Progenitor cell of endocrine pancreas (in vitro differentiated cells): ENCODE results near the gene GOLPH3L. TPM values are rescaled to one million over a fixed set of nuclear protein-coding genes. Genes with fewer than 3 reads are reported as not detected.

Source experiments
- DNase-seq: peaks from one replicate; pipeline ENCODE4 v3.0.0; 2021; ENCODE audit warnings: low spot score; ENCODE audit not compliant: unreplicated experiment
- H3K27ac Mint-ChIP-seq: 2 replicates; pipeline ENCODE4 v1.8.0; 2021; ENCODE audit warnings: mild to moderate bottlenecking, moderate library complexity, mixed read lengths
- H3K27me3 Mint-ChIP-seq: 2 replicates; pipeline ENCODE4 v1.8.0; 2021; ENCODE audit warnings: mixed read lengths
- H3K36me3 Mint-ChIP-seq: 2 replicates; pipeline ENCODE4 v1.8.0; 2022; ENCODE audit warnings: mixed read lengths; ENCODE audit not compliant: insufficient read depth
- H3K4me1 Mint-ChIP-seq: 2 replicates; pipeline ENCODE4 v1.8.0; 2021; ENCODE audit warnings: low read depth, mixed read lengths
- H3K4me3 Mint-ChIP-seq: 2 replicates; pipeline ENCODE4 v1.8.0; 2021; ENCODE audit warnings: low read depth, mild to moderate bottlenecking, moderate library complexity, mixed read lengths
- H3K9me3 Mint-ChIP-seq: 2 replicates; pipeline ENCODE4 v1.8.0; 2021; ENCODE audit warnings: low read depth, mixed read lengths
- total RNA-seq: library from RNA; stranded (reverse); gene quantifications from 2 replicates; pipeline ENCODE4 v1.2.1, GENCODE V29; 2021
- TF ChIP-seq, protein P1 (sequence below): fragments of 200-600 bp; sonication (generic); IDR thresholded peaks from one replicate; pipeline ENCODE4 v1.5.0; 2021; ENCODE audit warnings: antibody characterized with exemption, mild to moderate bottlenecking; ENCODE audit not compliant: unreplicated experiment

Gene GOLPH3L
- total RNA-seq, 1 donor from 2014 or later: 31.9 TPM

DNA sequence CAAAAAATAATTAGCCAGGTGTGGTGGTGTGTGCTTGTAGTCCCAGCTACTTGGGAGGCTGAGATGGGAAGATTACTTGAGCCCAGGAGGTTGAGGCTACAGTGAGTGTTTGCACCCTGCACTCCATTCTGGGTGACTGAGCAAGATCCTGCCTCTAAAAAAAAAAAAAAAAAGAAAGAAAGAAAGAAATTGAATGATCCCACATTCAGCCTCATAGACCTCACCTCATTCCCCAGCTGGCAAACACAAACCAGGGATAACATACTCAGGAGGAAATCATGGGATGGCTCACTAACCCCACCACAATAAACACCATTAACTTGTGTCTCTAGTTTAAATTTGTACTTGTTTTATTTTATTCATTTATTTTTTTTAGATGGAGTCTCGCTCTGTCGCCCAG lies 76.0 kb downstream of the GOLPH3L start:
- no peaks in the 10 kb centered on the region for H3K9me3 Mint-ChIP-seq
- H3K27ac Mint-ChIP-seq: no peak overlapping the region

DNA sequence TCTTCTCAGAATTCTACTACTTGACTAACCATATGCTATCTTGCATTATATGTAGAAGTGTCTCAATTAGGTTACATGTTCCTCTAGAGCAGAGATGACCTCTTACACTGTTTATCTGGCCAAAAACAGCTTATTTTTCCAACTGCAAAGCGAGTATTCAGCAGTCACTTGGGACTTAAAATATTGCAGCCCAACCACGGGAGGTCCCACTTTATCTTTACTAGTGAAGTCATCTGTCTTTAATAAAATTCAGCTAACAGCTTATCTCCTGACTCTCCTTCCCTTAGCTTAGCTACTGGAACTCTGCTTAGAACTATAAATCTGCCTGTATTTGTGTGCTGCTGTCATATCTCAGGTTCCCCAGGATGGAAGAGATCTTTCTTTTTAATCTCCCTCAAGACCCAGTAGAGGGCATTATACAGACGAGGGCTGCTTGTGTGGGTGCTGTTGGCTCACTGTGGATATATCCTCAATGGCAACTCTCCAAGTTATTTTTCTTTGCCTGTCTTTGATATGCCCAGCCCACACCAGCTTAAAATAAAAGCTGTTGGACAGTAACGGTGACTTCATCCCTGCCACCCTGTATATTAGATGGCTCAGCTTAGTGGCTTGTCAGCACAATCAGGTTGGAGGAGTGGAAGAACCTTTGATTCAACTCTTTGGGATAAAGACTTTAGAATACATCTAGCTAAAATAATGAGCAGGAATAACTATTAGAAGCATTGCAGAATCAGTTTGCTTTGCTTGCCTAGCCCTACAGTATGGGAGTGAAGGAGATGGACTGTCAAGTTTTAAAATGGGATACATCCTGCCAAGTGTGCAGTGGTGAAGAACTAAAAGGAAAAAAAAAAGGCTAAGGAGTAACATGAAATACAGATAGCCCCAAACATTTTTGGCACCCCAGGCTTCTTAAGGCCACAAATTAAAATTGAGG lies 77.1 kb downstream of the GOLPH3L start:
- TF ChIP-seq, protein P1, sequence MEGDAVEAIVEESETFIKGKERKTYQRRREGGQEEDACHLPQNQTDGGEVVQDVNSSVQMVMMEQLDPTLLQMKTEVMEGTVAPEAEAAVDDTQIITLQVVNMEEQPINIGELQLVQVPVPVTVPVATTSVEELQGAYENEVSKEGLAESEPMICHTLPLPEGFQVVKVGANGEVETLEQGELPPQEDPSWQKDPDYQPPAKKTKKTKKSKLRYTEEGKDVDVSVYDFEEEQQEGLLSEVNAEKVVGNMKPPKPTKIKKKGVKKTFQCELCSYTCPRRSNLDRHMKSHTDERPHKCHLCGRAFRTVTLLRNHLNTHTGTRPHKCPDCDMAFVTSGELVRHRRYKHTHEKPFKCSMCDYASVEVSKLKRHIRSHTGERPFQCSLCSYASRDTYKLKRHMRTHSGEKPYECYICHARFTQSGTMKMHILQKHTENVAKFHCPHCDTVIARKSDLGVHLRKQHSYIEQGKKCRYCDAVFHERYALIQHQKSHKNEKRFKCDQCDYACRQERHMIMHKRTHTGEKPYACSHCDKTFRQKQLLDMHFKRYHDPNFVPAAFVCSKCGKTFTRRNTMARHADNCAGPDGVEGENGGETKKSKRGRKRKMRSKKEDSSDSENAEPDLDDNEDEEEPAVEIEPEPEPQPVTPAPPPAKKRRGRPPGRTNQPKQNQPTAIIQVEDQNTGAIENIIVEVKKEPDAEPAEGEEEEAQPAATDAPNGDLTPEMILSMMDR: no peak
- no peaks in the 10 kb centered on the region for H3K9me3 Mint-ChIP-seq
- H3K27me3 Mint-ChIP-seq: no peaks in the 10 kb centered on the region
- no peak overlapping the region for H3K4me3 Mint-ChIP-seq
- peaks cover 37% of the 10 kb centered on the region for H3K36me3 Mint-ChIP-seq
- H3K27ac Mint-ChIP-seq: no peak overlapping the region
- no peak for DNase-seq
- H3K4me1 Mint-ChIP-seq: no peaks in the 10 kb centered on the region

More for the DNA sequence above, 76.0 kb downstream of the GOLPH3L start:
- Mint-ChIP-seq H3K4me1 (no peaks in the 10 kb centered on the region), H3K27me3 (no peaks in the 10 kb centered on the region), H3K36me3 (peaks cover 39% of the 10 kb centered on the region), H3K4me3 (no peak overlapping the region)
- DNase-seq: no peak
- TF ChIP-seq, protein P1: no peak

DNA sequence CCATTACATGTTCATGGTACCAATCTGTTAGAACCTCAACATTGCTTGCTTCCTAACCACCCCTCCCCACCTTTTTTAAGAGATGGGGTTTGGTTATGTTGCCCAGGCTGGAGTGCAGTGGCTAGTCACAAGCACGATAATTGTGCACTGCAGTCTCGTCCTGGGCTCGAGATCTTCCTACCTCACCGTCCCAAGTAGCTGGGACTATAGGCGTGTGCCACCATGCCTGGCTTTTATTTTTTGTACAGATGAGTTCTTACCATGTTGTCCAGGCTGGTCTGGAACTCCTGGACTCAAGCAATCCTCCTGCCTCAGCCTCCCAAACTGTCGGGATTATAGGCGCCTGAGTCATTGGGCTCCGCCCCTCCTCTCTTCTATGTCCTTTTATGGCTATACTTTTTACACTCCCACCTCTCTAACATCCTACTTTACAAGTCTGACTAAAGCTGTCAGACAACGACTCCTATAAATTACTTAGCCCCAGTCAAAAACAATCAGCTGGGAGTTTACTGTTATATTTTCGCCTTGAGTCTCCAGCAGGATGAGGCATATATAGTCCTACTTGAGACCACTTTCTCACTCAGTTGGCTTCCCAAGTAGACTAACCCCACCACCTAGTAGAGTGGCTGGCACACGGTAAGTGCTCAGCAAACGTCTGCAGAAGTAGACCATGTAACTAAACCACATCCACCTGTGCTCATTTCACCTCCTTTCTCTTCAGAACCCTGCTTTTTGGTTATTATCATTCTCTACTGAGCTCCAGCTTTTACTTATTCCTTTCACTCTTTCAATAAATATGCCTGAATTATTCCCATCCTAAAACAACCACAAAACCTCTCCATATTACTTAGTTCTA lies 81.4 kb downstream of the GOLPH3L start:
- no peak overlapping the region for H3K4me3 Mint-ChIP-seq
- DNase-seq: no peak
- H3K9me3 Mint-ChIP-seq: no peaks in the 10 kb centered on the region
- H3K27me3 Mint-ChIP-seq: no peaks in the 10 kb centered on the region
- TF ChIP-seq, protein P1: no peak
- H3K27ac Mint-ChIP-seq: no peak overlapping the region
- H3K36me3 Mint-ChIP-seq: peaks cover 28% of the 10 kb centered on the region
- H3K4me1 Mint-ChIP-seq: peaks cover 5% of the 10 kb centered on the region

DNA sequence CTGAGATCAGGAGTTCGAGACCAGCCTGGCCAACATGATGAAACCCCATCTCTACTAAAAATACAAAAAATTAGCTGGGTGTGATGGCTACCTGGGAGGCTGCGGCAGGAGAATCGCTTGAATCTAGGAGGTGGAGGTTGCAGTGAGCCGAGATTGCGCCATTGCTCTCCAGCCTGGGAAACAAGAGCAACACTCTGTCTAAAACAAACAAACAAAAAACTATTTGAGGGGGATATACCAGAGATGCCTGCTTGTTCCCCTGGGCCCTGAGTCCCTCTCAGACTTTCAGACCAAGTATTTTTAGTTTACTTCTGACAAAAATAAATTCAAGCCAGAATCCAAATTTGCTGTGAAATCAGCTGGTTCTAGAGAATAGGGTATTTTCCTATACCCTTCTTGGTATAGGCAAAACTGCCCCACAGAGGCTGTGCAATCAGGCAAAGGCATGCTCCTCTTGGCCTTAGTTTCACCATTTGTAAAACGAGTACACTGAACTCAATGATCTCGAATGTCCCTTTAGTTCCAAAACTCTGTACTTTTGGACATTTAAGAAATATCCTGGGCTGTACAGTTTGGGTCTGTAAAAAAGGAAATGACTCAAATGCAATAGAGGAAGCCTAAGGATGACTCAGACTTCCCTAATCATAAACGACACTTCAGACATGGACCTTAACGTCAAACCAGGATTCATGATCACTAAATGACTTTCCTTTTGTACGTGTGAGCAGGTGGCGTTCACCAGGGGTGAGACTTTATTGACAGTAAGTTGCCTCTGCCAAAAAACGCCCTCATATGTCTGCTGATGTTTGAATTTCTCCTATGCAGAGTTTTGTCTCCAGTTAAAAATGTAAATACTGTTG lies 83.7 kb downstream of the GOLPH3L start:
- TF ChIP-seq, protein P1: no peak
- Mint-ChIP-seq H3K27ac (peak overlapping the region; percentile 78), H3K4me1 (peaks cover 5% of the 10 kb centered on the region), H3K36me3 (peaks cover 21% of the 10 kb centered on the region), H3K4me3 (no peak overlapping the region), H3K9me3 (no peaks in the 10 kb centered on the region), H3K27me3 (no peaks in the 10 kb centered on the region)
- no peak for DNase-seq
